ENCODE results near the gene GAS7.
"Not testable (repeated sequence)": the region's sequence is repeated elsewhere in the genome, so short reads cannot be mapped to it uniquely, and the experiment has no call there.

The GAS7 gene

DNA sequence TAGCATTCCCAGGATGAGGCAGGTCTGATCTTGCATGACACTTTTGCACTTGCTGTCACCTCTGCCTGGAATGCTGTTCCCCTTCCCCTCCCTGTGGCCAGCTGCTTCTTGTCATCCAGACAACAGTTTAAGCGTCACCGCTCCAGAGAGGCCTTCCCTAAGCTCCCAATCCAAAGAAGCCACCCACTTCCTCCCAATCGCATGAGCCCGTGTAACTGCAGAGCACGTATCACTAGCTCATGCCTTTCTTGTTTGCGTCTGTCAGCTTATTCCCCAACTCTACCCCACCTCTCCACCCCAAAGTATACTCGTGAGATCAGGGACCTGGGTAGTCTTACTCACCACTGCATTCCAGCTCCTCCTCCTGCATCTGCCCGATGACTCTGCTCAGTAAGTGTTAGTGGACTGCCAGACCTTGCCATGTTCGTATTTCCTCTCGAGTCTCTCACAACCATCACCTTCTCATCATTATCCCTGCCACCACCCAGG lies 92.8 kb downstream of the GAS7 start:
- no peak for ATAC-seq

- no peak for ATAC-seq
These were observed 94.7 kb downstream of the GAS7 start for GRCh38 chr17:10103712-10104111.

DNA sequence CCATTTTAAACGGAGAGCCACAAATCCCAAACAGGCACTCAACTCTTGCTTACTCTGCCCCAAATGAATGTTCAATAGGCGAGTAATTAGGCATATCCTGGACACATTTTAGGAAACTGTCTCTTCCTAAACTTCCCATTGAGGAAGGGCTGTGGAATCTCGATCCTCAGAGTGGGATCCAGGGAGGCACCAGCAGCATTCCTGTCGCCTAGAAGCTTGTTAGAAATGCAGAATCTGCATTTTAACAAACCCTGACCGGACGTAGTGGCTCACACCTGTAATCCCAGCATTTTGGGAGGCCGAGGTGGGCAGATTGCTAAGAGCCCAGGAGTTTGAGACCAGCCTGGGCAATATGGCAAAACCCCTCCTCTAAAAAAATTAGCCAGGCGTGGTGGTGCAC lies 95.6 kb downstream of the GAS7 start:
- no peak for ATAC-seq

- no peak for ATAC-seq
These were observed 99.3 kb downstream of the GAS7 start for GRCh38 chr17:10099051-10099571.

- ATAC-seq: no peak
These were observed 101.8 kb downstream of the GAS7 start for GRCh38 chr17:10096596-10096995.

GRCh38 chr17:10095295-10095694 lies 103.1 kb downstream of the GAS7 start:
- not testable (repeated sequence) for ATAC-seq

- no peak for ATAC-seq
These were observed 103.6 kb downstream of the GAS7 start for GRCh38 chr17:10094797-10095196.

- no peak for ATAC-seq
These were observed 105.8 kb downstream of the GAS7 start for GRCh38 chr17:10092595-10092994.

GRCh38 chr17:10091046-10091445 lies 107.4 kb downstream of the GAS7 start:
- ATAC-seq: no peak

DNA sequence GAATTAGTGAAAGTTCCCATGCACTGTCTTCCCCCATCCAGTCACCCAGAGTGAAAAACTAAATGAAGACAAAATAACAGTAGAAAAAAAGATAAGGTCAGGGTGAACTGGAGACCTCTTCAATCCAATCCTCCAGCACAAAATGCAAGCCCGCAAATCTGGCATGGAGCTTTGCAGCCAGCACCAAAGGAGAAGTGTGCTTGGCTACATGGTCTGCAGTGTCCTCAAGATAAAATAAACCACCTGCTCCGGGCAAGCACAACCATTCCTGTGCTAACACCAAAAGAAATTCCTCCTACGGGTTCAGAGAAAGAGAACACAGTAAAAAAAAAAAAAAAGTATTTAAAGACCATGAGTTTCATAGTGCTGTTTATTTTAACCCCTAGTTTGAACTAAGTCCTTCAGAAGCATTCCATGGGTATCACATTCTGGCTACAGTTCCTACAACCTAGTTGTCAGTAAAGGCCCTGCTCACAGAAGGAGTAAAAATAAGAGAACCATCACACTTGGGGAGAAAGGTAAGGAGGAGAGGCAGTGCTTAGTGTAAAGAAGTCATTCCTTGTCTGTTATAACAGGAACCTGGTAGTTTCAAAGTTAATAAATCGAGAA lies 109.1 kb downstream of the GAS7 start:
- ATAC-seq: no peak

DNA sequence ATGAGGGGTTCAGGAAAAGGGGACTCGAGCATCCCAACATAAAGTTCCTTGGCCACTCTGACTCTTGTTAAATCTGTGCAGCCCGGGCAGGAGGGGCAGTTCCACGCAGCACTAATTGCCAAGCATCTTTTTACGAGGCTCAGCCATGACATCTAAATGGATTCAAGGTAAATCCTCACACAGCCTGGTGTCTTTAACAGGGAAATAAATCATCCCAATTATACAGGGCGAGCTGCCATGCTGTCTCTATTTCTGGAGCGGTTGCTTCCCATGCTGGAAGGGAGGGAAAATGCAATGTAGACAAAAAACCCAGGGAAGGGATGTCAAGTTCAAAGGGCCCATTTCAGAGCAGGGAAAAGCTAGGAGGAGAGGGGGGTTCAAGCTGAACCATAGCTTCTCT lies 110.0 kb downstream of the GAS7 start:
- ATAC-seq: no peak

- no peak for ATAC-seq
These were observed 111.1 kb downstream of the GAS7 start for GRCh38 chr17:10087355-10087754.

- ATAC-seq: no peak
These were observed 114.5 kb downstream of the GAS7 start for GRCh38 chr17:10083864-10084263.

- ATAC-seq: no peak
These were observed 115.6 kb downstream of the GAS7 start for GRCh38 chr17:10082795-10083194.

- ATAC-seq: no peak
These were observed 116.7 kb downstream of the GAS7 start for GRCh38 chr17:10081571-10082169.

GRCh38 chr17:10077561-10078299 lies 120.7 kb downstream of the GAS7 start:
- ATAC-seq: no peak

- no peak for ATAC-seq
These were observed 122.5 kb downstream of the GAS7 start for GRCh38 chr17:10075919-10076318.

DNA sequence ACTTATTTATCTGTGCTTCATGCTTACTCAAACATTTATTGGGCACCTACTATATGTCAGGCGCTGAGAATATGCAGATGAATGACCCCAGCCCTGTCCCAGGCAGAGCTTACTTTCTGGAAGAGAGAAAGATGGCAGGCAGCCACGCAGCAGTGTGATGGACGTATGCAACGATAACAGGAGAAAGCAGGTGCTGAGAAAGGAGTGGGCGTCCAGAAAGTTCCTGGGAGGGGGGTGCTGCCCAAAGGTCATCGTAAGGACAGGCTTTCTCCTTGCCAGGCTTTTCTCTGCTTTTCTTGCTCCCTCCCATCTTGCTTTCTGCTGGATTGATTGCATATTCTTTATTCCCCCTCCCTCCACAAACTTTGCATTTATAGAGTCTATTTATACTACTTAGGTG lies 124.5 kb downstream of the GAS7 start:
- ATAC-seq: no peak

DNA sequence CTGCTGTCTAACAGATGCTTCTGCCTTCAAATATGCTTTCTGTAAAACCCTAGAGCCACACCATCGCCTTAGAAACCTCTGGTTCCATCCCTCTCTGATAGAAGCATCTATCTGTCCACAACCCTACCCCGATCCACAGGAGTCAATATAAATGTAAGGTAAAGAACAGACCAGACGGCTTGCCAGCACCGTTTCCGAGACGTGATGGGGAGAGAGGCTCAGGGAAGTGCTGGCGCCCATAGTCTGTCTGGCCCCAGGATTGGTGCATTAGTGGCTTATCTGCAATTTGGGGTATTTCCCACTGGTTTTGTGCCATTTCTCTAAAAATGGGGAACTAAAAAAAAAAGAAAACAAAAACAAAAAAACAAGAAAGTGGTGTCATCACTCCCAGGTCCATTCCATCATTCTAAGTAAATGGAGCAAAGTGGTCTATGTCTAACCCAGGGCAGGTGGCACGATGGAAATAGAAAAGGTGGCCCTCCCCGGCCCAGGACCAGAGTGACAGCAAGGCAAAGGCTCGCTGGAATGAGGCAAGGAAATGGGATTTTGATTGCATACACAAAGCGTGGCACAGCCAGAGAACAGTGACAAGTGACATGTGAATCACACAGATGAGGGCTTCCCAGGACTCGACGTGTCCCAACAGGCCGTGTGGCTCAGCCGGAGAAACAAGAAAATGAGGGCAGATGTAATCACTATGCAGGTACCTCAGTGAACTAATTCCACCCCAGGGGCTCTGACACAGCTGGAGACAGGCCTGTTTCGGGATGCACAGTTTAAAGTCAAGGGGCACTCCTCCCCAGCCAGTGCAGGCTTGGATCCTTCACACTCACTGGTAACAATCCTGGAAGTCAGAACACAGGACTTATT lies 125.6 kb downstream of the GAS7 start:
- ATAC-seq: no peak

- ATAC-seq: no peak
These were observed 126.3 kb downstream of the GAS7 start for GRCh38 chr17:10072086-10072485.

GRCh38 chr17:10071141-10071540 lies 127.3 kb downstream of the GAS7 start:
- ATAC-seq: no peak

- ATAC-seq: no peak
These were observed 127.7 kb downstream of the GAS7 start for GRCh38 chr17:10070690-10071089.

- no peak for ATAC-seq
These were observed 129.1 kb downstream of the GAS7 start for GRCh38 chr17:10069301-10069700.

Data from activated CD4-positive, CD25-positive, alpha-beta regulatory T cell treated with anti-CD3 and anti-CD28 coated beads, Interleukin-2, amount 50 U/mL, for 24 hours (primary cell).